A204.1 (cell line): ENCODE results near the gene CYTH4.
"Not testable (repeated sequence)": the region's sequence is repeated elsewhere in the genome, so short reads cannot be mapped to it uniquely, and the experiment has no call there.

ENCODE experiments used
- FAIRE-seq: peaks from 2 replicates; lab custom pipeline; 2012; peaks lifted over from hg19 to GRCh38; lab: Jason Lieb, UNC

The CYTH4 gene

DNA sequence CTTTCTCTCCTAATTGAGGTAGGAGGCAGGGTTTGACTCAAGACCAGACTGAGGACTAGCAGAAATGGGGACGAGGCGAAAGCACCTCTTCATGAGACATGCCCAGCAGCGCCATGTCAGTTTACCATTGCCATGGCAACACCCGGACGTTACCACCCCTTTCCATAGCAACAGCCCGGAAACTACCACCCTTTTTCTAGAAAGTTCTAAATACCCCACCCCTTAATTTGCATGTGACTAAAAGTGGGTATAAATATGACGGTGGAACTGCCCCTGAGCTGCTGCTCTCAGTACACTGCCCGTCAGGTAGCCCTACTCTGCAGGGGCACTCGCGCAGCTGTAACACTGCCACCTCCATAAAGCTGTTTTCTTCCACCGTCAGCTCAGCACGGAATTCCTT lies 32.3 kb upstream of the CYTH4 start:
- no peak for FAIRE-seq

DNA sequence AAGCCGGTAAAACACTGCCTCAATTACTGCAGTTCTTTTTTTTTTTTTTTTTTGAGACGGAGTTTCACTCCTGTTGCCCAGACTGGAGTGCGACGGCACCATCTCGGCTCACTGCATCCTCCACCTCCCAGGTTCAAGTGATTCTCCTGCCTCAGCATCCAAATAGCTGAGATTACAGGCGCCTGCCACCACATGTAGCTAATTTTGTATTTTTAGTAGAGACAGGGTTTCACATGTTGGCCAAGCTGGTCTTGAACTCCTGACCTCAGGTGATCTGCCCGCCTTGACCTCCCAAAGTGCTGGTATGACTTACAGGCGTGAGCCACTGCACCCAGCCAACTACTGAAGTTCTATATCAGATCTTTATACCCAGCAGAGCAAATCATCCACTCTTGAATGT lies 30.5 kb upstream of the CYTH4 start:
- FAIRE-seq: not testable (repeated sequence)

DNA sequence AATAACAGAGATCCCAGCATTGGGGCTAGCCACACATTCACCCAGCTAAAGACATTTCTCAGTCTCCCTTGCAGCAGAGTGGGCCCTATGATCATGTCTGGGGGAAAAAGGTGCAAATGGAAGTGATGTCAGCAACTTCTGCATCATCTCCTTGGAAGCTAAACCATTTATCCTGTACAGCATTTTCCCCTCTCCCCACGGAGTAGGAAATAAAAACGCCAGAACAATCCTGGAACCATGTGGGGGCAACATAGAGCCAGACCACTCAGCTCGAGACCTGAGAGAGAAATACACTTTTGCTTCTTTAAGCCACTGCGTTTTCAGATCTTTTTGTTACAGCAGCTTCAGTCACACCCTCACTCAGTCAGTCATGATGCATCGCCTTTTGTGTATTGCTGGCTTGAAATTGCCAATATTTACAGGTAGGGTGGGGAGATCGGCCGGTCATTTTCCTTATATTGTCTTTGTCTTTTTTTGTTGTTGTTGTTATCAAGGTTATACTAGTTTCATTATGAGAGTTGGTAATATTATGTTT lies 29.1 kb upstream of the CYTH4 start:
- FAIRE-seq: no peak

DNA sequence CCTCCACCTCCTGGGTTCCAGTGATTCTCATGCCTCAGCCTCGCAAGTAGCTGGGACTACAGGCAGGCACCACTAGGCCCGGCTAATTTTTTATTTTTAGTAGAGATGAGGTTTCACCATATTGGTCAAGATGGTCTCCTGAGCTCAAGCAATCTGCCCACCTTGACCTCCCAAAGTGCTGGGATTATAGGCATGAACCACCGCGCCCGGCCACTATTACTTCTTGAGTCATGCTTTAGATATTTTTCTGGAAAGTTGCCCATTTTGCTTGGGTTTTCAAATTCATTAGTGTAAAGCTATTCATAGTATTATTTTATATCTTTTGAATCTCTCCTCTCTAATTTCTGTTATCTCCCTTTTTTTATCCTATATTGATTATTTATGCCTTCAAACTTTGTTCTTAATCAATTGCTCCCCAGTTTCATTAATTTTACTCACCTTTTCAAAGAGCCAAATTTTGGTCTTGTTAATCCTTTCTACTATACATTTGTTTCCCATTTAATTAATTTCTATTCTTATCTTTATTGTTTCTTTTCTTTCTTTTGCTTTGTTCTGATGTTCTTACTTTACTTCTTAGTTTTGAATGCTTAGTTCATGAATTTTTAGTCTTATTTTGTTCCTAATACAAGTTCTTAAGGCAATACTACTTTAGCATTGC lies 28.0 kb upstream of the CYTH4 start:
- no peak for FAIRE-seq

DNA sequence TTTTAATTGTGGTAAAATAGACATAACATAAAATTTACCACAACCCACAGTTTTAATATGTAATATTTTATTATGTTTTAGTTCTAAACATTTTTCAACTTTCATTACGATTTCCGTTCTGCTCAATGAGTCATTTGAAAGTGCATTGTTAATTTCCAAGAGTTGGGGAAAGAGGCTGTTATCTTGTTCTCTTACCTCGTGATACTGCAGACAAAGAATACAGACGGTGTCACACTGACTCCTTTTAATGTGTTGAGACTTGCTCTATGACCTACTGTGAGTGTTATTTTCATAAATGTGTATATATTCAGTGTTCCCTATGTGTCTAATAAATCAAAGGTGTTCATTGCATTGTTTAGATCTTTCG lies 27.5 kb upstream of the CYTH4 start:
- FAIRE-seq: no peak

DNA sequence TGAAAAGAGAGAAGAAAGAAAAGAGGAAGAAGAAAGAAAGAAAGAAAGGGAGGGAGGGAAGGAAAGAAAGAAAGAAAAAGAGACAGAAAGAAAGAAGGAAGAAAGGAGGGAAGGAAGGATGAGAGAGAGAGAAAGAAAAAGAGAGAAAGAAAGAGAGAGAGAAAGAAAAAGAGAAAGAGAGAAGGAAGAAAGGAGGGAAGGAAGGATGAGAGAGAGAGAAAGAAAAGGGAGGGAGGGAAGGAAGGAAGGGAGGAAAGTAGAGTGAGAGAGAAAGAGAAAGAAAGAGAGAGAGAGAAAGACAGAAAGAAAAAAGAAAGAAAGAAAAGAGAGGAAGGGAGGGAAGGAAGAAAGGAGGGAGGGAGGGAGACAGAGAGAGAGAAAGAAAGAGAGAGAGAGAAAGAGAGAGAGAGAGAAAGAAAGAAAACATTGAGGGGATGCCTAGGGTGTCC lies 26.7 kb upstream of the CYTH4 start:
- FAIRE-seq: no peak

DNA sequence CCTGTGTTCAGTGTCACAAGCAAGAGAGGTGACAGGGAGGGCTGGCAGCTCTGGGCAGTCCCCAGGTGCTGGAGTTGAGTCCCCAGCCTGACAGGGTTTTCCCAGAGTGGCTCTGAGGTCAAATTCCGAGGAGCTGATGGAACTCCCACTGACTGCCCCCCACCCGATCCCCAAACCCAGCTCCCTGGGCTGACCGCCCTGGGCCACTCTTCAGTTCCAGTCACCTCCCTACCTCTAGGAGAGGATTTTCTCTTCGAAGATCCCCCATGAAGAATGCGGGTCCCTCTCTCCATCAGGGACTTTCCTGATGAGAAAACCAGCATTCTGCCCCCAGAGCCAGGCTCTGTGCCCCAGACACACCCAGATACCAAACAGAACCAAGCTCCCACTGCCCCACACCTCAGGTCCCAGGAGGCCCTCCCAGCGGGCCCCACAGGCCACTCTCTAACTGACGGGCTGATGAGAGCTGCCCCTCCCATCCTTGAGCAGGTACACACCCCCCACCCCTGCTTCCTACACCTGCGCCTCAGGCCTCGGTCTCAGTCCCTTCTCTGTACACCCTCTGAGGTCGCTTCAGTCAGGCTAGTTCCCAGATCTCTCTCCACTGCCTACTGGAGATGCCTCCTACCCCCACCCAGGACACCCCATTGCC lies 26.1 kb upstream of the CYTH4 start:
- FAIRE-seq: no peak

DNA sequence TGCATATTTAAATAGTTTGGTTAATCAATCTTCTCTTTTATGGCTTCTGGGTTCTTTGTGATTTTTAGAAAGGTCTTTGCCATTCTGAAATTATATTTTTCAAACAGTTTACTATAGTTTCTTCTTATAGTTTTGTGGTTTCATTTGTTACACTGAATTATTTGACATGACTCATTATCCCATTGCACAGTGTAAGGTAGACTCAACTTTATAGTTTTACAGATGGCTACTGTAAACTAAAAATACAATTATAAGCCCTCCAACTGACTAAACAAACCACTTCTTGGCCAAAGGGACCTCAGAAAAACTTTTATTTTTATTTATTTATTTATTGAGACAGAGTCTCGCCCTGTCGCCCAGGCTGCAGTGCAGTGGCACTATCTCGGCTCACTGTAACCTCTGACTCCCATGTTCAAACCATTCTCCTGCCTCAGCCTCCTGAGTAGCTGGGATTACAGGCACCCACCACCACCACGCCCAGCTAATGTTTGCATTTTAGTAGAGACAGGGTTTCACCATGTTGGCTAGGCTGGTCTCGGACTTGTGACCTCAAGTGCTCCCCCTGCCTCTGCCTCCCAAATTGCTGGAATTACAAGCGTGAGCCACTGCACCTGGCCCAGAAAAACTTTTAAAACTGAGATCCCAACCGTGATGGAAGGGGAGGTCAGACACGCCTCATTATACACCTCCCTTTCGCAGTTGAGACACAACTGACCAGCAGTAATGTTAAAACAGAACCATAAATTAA lies 24.1 kb upstream of the CYTH4 start:
- no peak for FAIRE-seq

DNA sequence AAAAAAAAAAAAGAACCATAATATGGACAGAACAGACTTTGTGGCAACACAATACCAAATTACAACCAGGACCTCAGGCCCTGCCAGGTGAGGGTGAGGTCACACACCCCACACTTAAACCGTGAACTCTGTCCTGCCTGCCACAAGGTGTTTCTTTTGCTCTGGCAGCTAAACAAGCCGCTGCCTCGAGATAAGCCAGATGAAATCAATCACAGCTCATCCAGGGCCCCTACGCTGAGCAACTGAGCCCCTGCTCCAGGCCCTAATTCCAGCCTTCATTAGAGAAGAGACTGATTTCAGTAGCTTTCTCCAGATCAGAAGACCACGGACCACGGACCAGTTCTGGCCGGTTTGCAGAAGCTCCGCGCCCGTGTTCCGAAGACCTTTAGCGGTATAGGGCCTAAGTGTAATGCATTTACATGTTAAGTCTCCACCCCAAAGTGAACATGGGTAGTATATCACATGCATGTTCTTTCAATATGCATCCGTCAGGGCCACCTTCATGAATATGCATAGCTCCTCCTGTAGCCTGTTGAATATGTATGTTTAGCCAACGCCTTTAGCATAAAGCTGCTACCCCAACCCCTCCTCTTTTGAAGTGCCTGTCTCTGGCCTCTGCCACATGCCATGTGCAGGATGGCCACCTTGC lies 23.4 kb upstream of the CYTH4 start:
- no peak for FAIRE-seq

DNA sequence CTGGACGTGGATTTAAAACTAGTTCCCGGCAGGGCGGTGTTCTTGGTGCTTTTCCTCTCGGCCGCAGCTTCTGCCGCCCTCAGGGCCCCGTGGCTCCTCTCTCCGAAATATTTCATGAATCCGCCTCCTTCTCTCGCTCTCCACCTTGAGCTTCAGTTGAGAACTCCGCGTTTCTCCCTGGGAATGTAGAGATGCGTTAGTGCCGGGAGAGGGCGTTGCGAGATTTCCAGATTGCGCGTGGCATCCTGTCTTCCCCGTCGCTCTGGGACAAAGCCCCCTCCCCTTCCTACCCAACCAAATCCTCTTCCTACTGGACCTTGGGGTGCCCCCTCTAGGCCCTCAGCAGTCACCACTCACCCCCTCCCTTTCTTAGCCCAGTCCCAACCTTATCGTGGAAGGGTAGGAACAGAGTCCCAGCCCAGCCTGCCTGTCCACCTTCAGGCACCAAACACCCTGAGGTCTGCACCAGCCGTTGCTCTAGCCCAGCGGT lies 22.7 kb upstream of the CYTH4 start:
- no peak for FAIRE-seq

DNA sequence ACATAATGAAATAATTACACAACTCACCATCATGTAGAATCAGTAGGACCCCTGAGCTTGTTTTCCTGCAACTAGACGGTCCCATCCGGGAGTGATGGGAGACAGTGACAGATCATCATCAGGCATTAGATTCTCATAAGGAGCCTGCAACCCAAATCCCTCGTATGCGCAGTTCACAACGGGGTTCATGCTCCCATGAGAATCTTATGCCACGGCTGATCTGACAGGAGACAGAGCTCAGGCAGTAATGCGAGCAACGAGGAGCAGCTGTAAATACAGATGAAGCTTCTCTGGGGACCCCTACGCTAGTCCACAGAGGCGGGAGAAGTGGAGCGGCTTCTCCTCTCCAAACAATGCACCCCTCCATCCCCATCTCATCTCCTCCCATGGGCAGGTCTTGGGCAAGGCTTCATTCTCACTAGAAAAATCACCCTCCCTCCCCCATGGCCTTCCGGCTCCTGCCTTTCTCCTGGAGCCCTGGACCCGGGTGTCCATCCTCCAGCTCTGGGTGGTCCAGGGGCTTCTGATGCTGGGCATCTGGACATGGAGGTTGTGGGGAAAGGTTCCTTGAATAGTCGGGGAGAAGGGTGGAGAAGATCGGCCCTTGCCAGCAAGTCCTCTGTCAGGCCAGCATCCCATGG lies 22.0 kb upstream of the CYTH4 start:
- FAIRE-seq: no peak

DNA sequence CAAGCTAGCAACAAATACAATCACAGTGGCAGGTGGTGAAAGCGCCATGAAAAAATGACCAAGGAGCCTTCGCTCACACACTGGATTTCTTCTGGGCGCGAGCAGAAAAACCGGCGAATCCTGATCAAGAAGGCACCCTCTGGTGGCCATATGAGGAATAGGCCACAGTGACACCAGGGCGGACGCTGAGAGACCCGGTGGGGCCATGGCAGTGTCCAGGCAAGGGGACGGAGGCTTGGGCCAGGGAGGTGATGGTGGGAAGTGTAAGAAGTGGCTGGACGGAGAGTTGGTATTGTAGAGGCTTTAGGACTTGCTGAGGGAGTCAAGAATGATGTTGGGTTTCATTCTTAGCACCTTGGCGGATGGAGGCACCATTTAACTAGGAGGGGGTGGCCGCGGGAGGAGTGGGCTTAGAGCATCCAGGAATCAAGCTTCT lies 21.4 kb upstream of the CYTH4 start:
- no peak for FAIRE-seq

DNA sequence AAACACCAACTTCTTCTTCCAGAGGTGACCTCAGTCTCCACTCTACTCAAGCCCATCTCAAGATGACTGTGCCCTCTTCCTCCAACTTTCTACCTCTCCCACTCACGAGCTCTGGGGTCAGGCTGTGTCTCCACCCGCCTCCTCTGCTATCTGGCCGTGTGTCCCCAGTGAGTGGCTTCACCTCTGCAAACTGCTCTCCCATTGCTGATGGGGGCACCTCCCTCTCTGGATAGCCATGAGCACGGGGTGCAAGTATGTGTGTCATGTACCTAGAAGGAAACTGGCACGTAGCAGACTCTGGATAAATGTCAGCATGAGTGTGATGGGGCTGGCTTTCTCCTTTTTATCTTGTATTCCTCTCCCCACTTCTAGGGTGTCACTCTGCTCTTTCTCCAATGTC lies 20.0 kb upstream of the CYTH4 start:
- FAIRE-seq: no peak

DNA sequence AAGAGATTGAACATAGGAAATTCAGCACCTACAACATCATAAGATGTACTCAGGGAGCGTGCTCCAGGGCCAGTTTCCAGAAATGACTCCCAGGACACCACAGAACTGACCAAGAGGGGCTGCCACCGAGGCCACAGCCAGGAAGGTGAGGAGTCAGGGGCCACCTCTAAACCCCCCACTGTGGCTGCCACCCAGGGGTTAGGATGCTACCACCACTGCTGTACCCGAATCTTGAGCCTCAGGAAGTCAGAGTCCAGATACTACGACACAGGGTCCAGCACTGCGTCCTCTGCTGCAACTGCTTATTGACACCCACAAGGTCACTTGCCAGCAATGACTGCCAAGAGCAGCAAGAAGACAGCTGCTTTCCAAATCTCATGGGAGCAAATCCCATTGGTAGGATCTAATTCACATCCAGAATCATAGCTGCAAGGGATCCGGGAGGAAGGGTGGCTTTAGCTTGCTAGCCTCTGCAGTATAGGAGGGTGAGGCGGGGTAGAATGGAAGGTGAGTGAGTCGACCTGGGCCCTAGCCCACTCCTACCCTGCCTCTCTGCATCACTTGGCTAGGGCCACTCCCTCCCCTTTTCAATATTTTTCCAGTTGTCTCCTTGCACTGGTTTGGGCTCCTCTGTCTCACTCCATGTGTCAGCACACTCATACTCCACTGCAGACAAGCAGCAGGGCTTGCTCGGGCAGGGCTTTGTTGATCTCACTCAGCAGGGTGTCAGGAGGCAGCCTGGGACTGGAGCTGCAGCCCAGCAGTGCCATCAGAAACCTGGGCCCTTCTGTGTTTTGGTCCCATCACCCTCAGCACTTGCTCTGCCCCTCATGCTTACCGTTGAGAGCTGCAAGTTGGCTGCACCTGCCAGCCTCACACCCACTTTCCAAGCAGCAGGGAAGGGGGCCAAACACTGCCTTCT lies 18.1 kb upstream of the CYTH4 start:
- FAIRE-seq: no peak

DNA sequence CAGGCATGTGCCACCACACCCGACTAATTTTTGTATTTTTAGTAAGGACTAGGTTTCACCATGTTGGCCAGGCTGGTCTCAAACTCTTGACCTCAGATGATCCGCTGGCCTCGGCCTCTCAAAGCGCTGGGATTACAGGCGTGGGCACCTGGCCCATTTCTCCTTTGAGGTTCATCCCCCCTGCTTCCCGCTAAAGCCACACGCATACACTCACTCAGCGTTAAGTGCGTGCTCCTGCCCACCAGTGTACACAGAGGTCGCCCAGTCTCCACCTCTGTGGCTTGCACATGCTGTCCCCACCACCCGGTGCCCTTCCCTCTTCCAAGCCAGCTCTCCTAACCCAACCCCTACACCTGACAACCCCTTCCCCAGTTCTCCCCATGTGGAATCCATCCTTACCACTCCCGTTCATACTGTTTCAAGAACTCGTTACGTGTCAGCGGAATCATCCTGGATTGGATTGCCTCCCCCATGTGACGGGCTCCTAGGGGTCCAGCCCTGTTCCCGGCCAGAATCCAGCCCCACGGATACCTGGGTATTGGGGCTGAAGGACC lies 15.7 kb upstream of the CYTH4 start:
- FAIRE-seq: no peak

DNA sequence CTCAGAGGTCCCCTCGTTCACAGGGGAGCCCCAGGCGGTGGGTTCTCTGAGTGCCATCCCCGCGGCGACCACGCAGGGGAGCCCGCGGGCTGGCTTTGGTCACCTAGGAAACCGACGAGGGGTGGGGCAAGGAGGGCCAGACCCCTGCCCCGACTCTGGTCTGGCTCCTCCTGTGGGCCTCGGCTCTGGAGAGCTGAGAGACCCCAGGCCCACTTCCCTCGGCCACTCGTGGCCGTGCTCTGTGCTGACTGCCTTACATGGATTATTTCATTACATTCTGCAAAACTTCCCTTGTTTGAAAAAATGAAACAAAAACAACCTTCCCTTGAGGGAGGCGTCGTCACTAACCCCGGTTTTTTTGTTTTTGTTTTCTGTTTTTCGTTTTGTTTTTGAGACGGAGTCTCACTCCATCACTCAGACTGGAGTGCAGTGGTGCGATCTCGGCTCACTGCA lies 15.1 kb upstream of the CYTH4 start:
- no peak for FAIRE-seq

DNA sequence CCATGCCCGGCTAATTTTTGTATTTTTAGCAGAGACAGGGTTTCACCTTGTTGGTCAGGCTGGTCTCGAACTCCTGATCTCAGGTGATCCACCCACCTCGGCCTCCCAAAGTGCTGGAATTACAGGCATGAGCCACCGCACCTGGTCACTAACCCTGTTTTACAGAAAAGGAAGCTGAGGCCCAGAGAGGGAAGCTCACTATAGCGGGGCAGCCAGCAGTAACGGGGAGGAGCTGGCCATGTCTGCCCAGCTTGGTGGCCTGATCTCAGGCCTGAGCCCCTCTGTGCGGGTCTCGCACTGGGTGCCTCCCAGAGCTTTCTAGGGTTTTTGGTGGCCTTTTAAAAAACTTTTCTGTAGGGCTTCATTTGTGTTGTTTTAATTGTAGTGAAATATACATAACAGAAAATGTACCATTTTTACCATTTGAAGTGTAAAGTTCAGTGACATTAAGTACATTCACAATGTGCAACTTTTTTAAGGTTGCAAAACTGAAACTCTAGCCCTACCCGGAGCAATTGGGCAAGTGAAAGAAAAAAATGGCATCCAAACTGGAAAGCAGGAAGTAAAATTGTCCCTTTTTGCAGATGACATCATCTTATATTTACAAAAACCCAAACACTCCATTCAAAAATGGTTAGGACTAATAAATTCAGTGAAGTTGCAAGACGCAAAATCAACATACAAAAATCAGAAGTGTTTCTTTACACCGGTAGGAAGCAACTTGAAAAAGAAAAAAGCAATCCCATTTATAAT lies 14.5 kb upstream of the CYTH4 start:
- FAIRE-seq: no peak

DNA sequence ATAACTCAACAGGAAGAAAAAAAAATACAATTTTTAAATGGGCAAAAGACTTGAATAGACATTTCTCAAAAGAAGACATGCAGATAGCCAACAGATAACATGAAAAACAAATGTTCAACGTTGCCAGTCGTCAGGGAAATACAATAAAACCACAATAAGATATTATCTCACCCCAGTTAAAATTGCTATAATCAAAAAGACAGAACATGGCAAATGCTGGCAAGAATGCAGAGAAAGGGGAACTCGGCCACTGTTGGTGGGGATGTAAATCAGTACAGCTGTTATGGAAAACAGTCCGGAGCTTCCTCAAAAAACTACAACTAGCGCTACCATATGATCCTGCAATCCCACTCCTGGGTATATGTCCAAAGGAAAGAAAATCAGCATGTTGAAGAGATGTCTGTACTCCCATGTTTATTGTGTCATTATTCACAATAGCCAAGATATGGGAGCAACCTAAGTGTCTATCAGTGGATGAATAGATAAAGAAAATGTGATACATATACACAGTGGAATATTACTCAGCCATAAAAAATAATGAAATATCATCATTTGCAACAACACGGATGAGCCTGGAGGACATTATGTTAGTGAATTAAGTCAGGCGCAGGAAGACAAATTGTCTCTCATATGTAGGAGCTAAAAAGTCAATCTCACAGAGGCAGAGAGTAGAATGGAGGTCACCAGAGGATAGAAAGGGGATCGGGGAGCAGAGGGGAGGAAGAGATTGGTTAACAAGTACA lies 12.2 kb upstream of the CYTH4 start:
- FAIRE-seq: no peak
